Astrocyte (in vitro differentiated cells and primary cell): ENCODE results near the gene IVD. TPM values are rescaled to one million over a fixed set of nuclear protein-coding genes. Genes with fewer than 3 reads are reported as not detected.

Experiments
- DNase-seq: peaks from one replicate; pipeline ENCODE4 v3.0.0-alpha.2; 2010; ENCODE audit warnings: low read depth
- FAIRE-seq: peaks from 2 replicates; lab custom pipeline; 2011; peaks lifted over from hg19 to GRCh38; lab: Jason Lieb, UNC
- H2AFZ ChIP-seq: 2 replicates; pipeline ENCODE4 v1.6.0; 2012; ENCODE audit warnings: low read depth, low read length, inconsistent platforms
- H3K27ac ChIP-seq: 2 replicates; pipeline ENCODE4 v1.5.1; 2011; ENCODE audit warnings: low read depth, low read length, inconsistent platforms
- H3K27me3 ChIP-seq: 2 replicates; pipeline ENCODE4 v1.6.0; 2011; ENCODE audit warnings: low read length, inconsistent platforms; ENCODE audit not compliant: insufficient read depth
- H3K36me3 ChIP-seq: 2 replicates; pipeline ENCODE4 v1.5.1; 2011; ENCODE audit warnings: low read length, inconsistent platforms; ENCODE audit not compliant: insufficient read depth
- H3K4me1 ChIP-seq: 2 replicates; pipeline ENCODE4 v1.5.1; 2011; ENCODE audit warnings: low read length, inconsistent platforms; ENCODE audit not compliant: insufficient read depth
- H3K4me2 ChIP-seq: 2 replicates; pipeline ENCODE4 v1.6.0; 2012; ENCODE audit warnings: low read length, inconsistent platforms
- H3K4me3 ChIP-seq: 2 replicates; pipeline ENCODE4 v1.5.1; 2011; ENCODE audit warnings: low read depth, mild to moderate bottlenecking, low read length, inconsistent platforms; ENCODE audit not compliant: insufficient read depth
- H3K79me2 ChIP-seq: 2 replicates; pipeline ENCODE4 v1.6.0; 2012; ENCODE audit warnings: mild to moderate bottlenecking, low read length, inconsistent platforms; ENCODE audit not compliant: insufficient read depth
- H3K9ac ChIP-seq: 2 replicates; pipeline ENCODE4 v1.6.0; 2012; ENCODE audit warnings: mild to moderate bottlenecking, low read length, inconsistent platforms
- H3K9me3 ChIP-seq: 2 replicates; pipeline ENCODE4 v1.5.1; 2012; ENCODE audit warnings: low read depth, mild to moderate bottlenecking, low read length, inconsistent platforms; ENCODE audit not compliant: insufficient read depth
- H4K20me1 ChIP-seq: 2 replicates; pipeline ENCODE4 v1.6.0; 2012; ENCODE audit warnings: low read length, inconsistent platforms; ENCODE audit not compliant: insufficient read depth
- H3K27ac Mint-ChIP-seq: one replicate; pipeline ENCODE4 v1.8.0; 2021; ENCODE audit warnings: mild to moderate bottlenecking, mixed read lengths; ENCODE audit not compliant: unreplicated experiment
- H3K27me3 Mint-ChIP-seq: one replicate; pipeline ENCODE4 v1.8.0; 2021; ENCODE audit warnings: low read depth, mixed read lengths; ENCODE audit not compliant: unreplicated experiment
- H3K36me3 Mint-ChIP-seq: one replicate; pipeline ENCODE4 v1.8.0; 2021; ENCODE audit warnings: low read depth, mixed read lengths; ENCODE audit not compliant: unreplicated experiment
- H3K4me1 Mint-ChIP-seq: one replicate; pipeline ENCODE4 v1.8.0; 2021; ENCODE audit warnings: low read depth, mixed read lengths; ENCODE audit not compliant: unreplicated experiment
- H3K4me3 Mint-ChIP-seq: one replicate; pipeline ENCODE4 v1.8.0; 2021; ENCODE audit warnings: mild to moderate bottlenecking, moderate library complexity, mixed read lengths; ENCODE audit not compliant: unreplicated experiment
- H3K9me3 Mint-ChIP-seq: one replicate; pipeline ENCODE4 v1.8.0; 2021; ENCODE audit warnings: mild to moderate bottlenecking, mixed read lengths; ENCODE audit not compliant: unreplicated experiment
- EZH2 ChIP-seq: IDR thresholded peaks from 2 replicates; pipeline ENCODE4 v1.6.1; 2012; ENCODE audit warnings: mild to moderate bottlenecking, low read length, inconsistent platforms; ENCODE audit not compliant: insufficient read depth
- total RNA-seq: library from RNA; stranded (reverse); gene quantifications from 2 replicates; pipeline ENCODE4 v1.2.1, GENCODE V29; 2021
- TF ChIP-seq, protein P1 (sequence below): IDR thresholded peaks from 2 replicates; pipeline ENCODE4 v1.5.1; 2011; ENCODE audit warnings: low read depth, mild to moderate bottlenecking, inconsistent platforms, low read length, moderate library complexity; ENCODE audit not compliant: insufficient read depth

Gene IVD
- total RNA-seq, 1 donor from 2014 or later = 55.1 TPM

DNA sequence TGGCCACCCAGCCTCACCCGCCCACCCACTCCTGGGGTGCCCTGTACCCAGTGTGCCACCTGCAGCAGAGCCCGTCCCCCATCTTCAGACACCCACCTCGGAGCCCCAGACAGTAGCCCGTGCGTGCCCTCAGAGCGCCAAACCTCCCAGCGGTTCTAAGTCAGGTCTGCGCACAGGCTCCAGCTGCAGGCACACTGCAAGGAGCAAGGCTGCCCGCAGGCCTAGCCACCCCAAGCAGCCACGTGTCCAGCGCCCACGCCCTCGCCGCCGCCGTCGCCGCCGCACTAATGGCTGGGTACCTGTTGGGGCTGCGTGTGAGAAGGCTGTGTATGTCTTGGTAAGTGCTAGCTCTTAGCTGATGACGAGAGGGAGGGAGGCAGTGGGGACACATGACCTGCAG, 56.4 kb downstream of the IVD start:
- Histone ChIP-seq H3K27ac (no peak overlapping the region), H3K9ac (no peak overlapping the region), H3K79me2 (peaks cover 23% of the 10 kb centered on the region), H3K36me3 (peaks cover 17% of the 10 kb centered on the region), H3K9me3 (no peaks in the 10 kb centered on the region), H3K4me3 (no peak overlapping the region), H4K20me1 (peaks cover 70% of the 10 kb centered on the region), H3K4me1 (no peaks in the 10 kb centered on the region), H2AFZ (no peak overlapping the region), H3K4me2 (no peak overlapping the region), H3K27me3 (no peaks in the 10 kb centered on the region)
- no peak for FAIRE-seq
- H3K4me3 Mint-ChIP-seq = no peak overlapping the region
- peaks cover 2% of the 10 kb centered on the region for H3K9me3 Mint-ChIP-seq
- H3K36me3 Mint-ChIP-seq = peaks cover 19% of the 10 kb centered on the region
- peaks cover 7% of the 10 kb centered on the region for H3K4me1 Mint-ChIP-seq
- no peaks in the 10 kb centered on the region for H3K27me3 Mint-ChIP-seq
- no peak overlapping the region for H3K27ac Mint-ChIP-seq
- DNase-seq = no peak
- TF ChIP-seq, protein P1, sequence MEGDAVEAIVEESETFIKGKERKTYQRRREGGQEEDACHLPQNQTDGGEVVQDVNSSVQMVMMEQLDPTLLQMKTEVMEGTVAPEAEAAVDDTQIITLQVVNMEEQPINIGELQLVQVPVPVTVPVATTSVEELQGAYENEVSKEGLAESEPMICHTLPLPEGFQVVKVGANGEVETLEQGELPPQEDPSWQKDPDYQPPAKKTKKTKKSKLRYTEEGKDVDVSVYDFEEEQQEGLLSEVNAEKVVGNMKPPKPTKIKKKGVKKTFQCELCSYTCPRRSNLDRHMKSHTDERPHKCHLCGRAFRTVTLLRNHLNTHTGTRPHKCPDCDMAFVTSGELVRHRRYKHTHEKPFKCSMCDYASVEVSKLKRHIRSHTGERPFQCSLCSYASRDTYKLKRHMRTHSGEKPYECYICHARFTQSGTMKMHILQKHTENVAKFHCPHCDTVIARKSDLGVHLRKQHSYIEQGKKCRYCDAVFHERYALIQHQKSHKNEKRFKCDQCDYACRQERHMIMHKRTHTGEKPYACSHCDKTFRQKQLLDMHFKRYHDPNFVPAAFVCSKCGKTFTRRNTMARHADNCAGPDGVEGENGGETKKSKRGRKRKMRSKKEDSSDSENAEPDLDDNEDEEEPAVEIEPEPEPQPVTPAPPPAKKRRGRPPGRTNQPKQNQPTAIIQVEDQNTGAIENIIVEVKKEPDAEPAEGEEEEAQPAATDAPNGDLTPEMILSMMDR = no peak
- no peak for TF ChIP-seq EZH2

DNA sequence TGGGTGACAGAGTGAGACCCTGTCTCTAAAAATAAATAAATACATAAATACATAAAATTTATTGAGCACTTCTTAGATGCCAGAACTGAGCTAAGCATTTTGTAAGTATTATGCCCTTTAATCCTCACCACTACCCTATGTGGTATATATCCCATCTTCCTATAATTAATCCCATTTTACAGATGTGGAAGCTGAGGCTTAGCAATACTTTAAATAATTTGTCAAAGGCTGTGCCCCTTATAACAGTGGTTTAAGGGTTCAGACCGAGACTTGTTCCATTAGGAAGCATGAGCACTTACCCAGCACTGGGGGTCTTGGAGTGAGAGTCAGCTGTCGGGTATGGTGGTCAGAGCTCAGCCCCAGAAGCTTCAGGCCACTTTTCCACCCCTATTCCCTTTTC, 57.7 kb downstream of the IVD start:
- H2AFZ ChIP-seq = no peak overlapping the region
- no peak overlapping the region for H3K27ac Mint-ChIP-seq
- no peak overlapping the region for H3K27ac ChIP-seq
- peaks cover 11% of the 10 kb centered on the region for H3K79me2 ChIP-seq
- no peaks in the 10 kb centered on the region for H3K4me1 ChIP-seq
- DNase-seq = no peak
- no peaks in the 10 kb centered on the region for H3K4me1 Mint-ChIP-seq
- no peak overlapping the region for H3K9ac ChIP-seq
- H3K27me3 ChIP-seq = no peaks in the 10 kb centered on the region
- no peak for TF ChIP-seq EZH2
- TF ChIP-seq, protein P1 = no peak
- H3K36me3 ChIP-seq = peaks cover 17% of the 10 kb centered on the region
- peaks cover 58% of the 10 kb centered on the region for H4K20me1 ChIP-seq
- no peak overlapping the region for H3K4me3 Mint-ChIP-seq
- no peaks in the 10 kb centered on the region for H3K27me3 Mint-ChIP-seq
- no peaks in the 10 kb centered on the region for H3K9me3 Mint-ChIP-seq
- H3K4me2 ChIP-seq = no peak overlapping the region
- no peak overlapping the region for H3K4me3 ChIP-seq
- H3K36me3 Mint-ChIP-seq = peaks cover 20% of the 10 kb centered on the region
- FAIRE-seq = no peak
- H3K9me3 ChIP-seq = no peaks in the 10 kb centered on the region

DNA sequence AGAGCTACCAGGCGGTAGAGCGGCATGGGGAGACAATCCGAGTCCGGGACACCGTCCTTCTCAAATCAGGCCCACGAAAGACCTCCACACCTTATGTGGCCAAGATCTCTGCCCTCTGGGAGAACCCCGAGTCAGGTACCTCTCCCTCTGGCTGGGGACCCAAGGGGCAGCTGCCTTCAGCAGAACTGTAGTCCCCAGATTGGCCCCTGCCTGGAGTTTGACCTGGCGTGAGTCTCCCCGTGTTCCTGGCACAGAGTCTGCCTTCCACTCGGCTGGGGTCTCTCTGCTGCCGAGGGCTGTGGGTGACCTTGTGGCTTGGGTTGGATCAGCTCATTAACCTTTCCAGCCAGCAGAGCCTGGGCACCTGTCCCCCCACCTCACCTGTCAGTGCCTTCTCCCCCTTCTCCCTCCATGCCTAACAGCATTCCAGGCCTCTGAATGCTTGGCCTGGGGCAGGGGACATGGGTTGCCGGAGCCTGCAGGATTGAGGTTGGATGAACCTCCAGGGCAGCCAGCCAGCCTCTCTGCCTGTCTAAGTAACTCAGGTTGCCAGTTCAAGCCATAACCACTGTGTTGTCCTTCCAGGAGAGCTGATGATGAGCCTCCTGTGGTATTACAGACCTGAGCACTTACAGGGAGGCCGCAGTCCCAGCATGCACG, 58.4 kb downstream of the IVD start:
- no peaks in the 10 kb centered on the region for H3K9me3 ChIP-seq
- H3K36me3 ChIP-seq = peaks cover 17% of the 10 kb centered on the region
- H3K4me1 ChIP-seq = no peaks in the 10 kb centered on the region
- no peak overlapping the region for H3K9ac ChIP-seq
- no peak for TF ChIP-seq EZH2
- TF ChIP-seq, protein P1 = no peak
- no peak for DNase-seq
- no peak overlapping the region for H3K27ac ChIP-seq
- Mint-ChIP-seq H3K27me3 (no peaks in the 10 kb centered on the region), H3K4me3 (no peak overlapping the region), H3K36me3 (peaks cover 20% of the 10 kb centered on the region), H3K27ac (no peak overlapping the region), H3K4me1 (no peaks in the 10 kb centered on the region), H3K9me3 (no peaks in the 10 kb centered on the region)
- H2AFZ ChIP-seq = no peak overlapping the region
- H3K27me3 ChIP-seq = no peaks in the 10 kb centered on the region
- FAIRE-seq = no peak
- H3K4me3 ChIP-seq = no peak overlapping the region
- H3K79me2 ChIP-seq = peaks cover 9% of the 10 kb centered on the region
- H4K20me1 ChIP-seq = peaks cover 51% of the 10 kb centered on the region
- no peak overlapping the region for H3K4me2 ChIP-seq
